Activated naive CD4-positive, alpha-beta T cell treated with anti-CD3 and anti-CD28 coated beads, Interleukin-2, amount 10 ng/mL, durations not matched to agents 7 days and 5 days (primary cell): ENCODE measurements around the gene UCN2.
A peak's percentile ranks its signal among the peaks of the same experiment; 100 is the strongest.

ENCODE experiments used
- CTCF ChIA-PET: fragments of 350-600 bp; sonication (Branson Sonifier 250); formaldehyde crosslinking; loops from one replicate; lab custom pipeline; 2021; ENCODE audit warnings: antibody characterized with exemption; lab: Charles Lee
- DNase-seq: peaks from one replicate; pipeline ENCODE4 v3.0.0-alpha.2; 2020
- H3K27ac Mint-ChIP-seq: one replicate; pipeline ENCODE4 v1.8.0; 2021; ENCODE audit warnings: mild to moderate bottlenecking, moderate library complexity, mixed read lengths
- H3K27me3 Mint-ChIP-seq: one replicate; pipeline ENCODE4 v1.8.0; 2021; ENCODE audit warnings: mild to moderate bottlenecking, mixed read lengths
- H3K36me3 Mint-ChIP-seq: one replicate; pipeline ENCODE4 v1.8.0; 2021; ENCODE audit warnings: mixed read lengths
- H3K4me1 Mint-ChIP-seq: one replicate; pipeline ENCODE4 v1.8.0; 2021; ENCODE audit warnings: mixed read lengths
- H3K4me3 Mint-ChIP-seq: one replicate; pipeline ENCODE4 v1.8.0; 2021; ENCODE audit warnings: mild to moderate bottlenecking, moderate library complexity, mixed read lengths
- H3K9me3 Mint-ChIP-seq: one replicate; pipeline ENCODE4 v1.8.0; 2021; ENCODE audit warnings: mixed read lengths

UCN2 gene, protein sequence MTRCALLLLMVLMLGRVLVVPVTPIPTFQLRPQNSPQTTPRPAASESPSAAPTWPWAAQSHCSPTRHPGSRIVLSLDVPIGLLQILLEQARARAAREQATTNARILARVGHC

GRCh38 chr3:48563382-48563918 is at the start of gene UCN2:
Gene UCN2, minus strand, starts transcription at chr3:48563781. Its CDS starts 657 bp downstream, at chr3:48563124.
- H3K4me3 Mint-ChIP-seq: no peak within 1 kb of the TSS
- no peaks in the 10 kb centered on the region for H3K36me3 Mint-ChIP-seq
- H3K4me1 Mint-ChIP-seq: peaks cover 26% of the 10 kb centered on the region
- H3K27ac Mint-ChIP-seq: no peak within 1 kb of the TSS
- peaks cover 33% of the 10 kb centered on the region for H3K27me3 Mint-ChIP-seq
- no peak for DNase-seq
- no peaks in the 10 kb centered on the region for H3K9me3 Mint-ChIP-seq
- CTCF ChIA-PET: interaction anchor here (1.5 kb wide), 1 partner anchor 72 kb away, joined by 3 read pairs; the partner anchor contains the start of gene SLC26A6

- Mint-ChIP-seq H3K4me3 (no peak overlapping the region), H3K36me3 (peaks cover 13% of the 10 kb centered on the region), H3K27ac (no peak overlapping the region), H3K4me1 (peaks cover 24% of the 10 kb centered on the region), H3K27me3 (peaks cover 3% of the 10 kb centered on the region), H3K9me3 (peaks cover 4% of the 10 kb centered on the region)
- DNase-seq: no peak
- CTCF ChIA-PET: interaction anchor here (1.0 to 2.4 kb wide), 3 partner anchors 9 to 24 kb away, joined by 3 to 9 read pairs (median 6); partner anchors contain the start of genes SLC26A6 and TMEM89
These were observed 48.7 kb upstream of the UCN2 start for GRCh38 chr3:48612309-48612708.

DNA sequence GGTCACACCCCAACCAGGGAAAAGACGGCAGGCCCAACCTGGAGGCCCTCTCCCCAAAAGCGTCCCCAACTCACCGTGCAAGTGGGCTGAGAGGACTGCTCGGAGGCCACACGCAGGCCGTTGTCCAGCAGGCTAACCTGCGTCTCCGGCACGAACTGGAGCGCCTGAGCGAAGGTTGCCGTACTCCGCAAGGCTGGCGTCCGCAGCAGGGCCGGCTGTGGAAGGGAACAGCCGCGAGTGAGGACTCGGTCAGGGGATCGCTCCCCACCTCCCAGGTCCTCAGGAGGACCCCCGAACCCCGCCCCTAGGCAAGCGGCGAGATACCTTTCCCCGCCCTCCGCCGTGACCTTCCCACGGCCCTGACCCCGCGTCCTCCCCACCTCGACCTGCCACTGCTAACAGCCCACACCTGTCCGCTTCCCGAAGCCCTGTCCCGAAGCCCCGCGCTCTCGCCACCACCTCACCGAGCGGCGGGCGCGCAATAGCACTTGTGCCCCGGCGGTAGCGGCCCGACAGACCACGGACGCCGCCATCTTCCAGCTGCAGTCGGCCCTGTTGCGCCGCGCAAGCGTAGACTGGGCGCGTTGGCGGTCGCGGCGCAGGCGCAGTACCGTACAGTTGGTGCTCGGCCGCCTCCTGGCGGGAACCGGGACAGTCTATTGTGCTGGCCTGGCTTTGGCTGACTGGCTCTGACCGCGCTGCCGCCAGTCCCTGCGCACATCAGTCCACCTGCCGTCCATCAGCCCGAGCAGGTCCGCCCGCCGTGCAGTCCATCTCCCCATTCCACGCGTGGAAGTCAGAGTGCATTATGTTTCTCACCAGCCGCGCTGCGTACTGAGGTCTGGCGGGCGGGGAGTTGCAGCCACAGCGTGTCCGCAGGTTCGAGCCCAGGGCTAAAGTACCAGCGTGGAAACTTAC is 45.8 kb upstream of the UCN2 start, which contains the start of gene UQCRC1:
TSS of gene UQCRC1 (minus strand) at position 559 of the 918 bp plus-strand sequence. CDS start at position 533, 26 bp downstream.
- peak within 1 kb of the TSS; percentile 100 for H3K4me3 Mint-ChIP-seq
- peak within 1 kb of the TSS; percentile 97 for H3K27ac Mint-ChIP-seq
- H3K9me3 Mint-ChIP-seq: no peaks in the 10 kb centered on the region
- peaks cover 3% of the 10 kb centered on the region for H3K27me3 Mint-ChIP-seq
- CTCF ChIA-PET: interaction anchor here (1.6 to 2.4 kb wide), 2 partner anchors 26 to 51 kb away, joined by 3 to 9 read pairs; partner anchors contain the start of gene SLC26A6
- H3K36me3 Mint-ChIP-seq: peaks cover 21% of the 10 kb centered on the region
- H3K4me1 Mint-ChIP-seq: peaks cover 24% of the 10 kb centered on the region
- peak; percentile 93 for DNase-seq

DNA sequence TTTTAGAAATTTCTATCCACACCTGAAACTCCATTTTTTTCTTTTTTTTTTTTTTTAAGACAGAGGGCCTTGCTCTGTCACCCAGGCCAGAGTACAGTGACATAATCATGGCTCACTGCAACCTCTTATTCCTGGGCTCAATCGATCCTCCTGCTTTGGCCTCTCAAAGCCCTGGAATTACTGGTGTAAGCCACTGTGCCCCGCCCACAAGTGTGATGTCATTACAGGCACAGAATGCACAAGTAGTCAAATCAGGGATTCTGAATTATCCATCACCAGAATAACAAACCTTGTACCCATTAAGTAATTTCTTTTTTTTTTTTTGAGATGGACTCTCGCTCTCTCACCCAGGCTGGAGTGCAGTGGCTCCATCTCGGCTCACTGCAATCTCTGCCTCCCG is 43.9 kb upstream of the UCN2 start:
- CTCF ChIA-PET: no interaction called here
- no peak overlapping the region for H3K27ac Mint-ChIP-seq
- H3K4me1 Mint-ChIP-seq: peaks cover 19% of the 10 kb centered on the region
- DNase-seq: peak; percentile 34
- no peaks in the 10 kb centered on the region for H3K9me3 Mint-ChIP-seq
- H3K36me3 Mint-ChIP-seq: peaks cover 35% of the 10 kb centered on the region
- H3K4me3 Mint-ChIP-seq: no peak overlapping the region
- H3K27me3 Mint-ChIP-seq: peaks cover 3% of the 10 kb centered on the region

- Mint-ChIP-seq H3K9me3 (no peaks in the 10 kb centered on the region), H3K27ac (no peak overlapping the region), H3K27me3 (peaks cover 7% of the 10 kb centered on the region), H3K4me1 (no peaks in the 10 kb centered on the region), H3K4me3 (no peak overlapping the region), H3K36me3 (peaks cover 43% of the 10 kb centered on the region)
- CTCF ChIA-PET: interaction anchor here (1.7 kb wide), 1 partner anchor 201 kb away, joined by 3 read pairs; no protein-coding TSS in a partner anchor
- no peak for DNase-seq
These were observed 38.0 kb upstream of the UCN2 start for GRCh38 chr3:48601622-48601994.

GRCh38 chr3:48600711-48601621 is 37.4 kb upstream of the UCN2 start:
- peaks cover 42% of the 10 kb centered on the region for H3K36me3 Mint-ChIP-seq
- no peak for DNase-seq
- H3K4me3 Mint-ChIP-seq: no peak overlapping the region
- CTCF ChIA-PET: no interaction called here
- no peaks in the 10 kb centered on the region for H3K9me3 Mint-ChIP-seq
- no peak overlapping the region for H3K27ac Mint-ChIP-seq
- peaks cover 14% of the 10 kb centered on the region for H3K27me3 Mint-ChIP-seq
- no peaks in the 10 kb centered on the region for H3K4me1 Mint-ChIP-seq

DNA sequence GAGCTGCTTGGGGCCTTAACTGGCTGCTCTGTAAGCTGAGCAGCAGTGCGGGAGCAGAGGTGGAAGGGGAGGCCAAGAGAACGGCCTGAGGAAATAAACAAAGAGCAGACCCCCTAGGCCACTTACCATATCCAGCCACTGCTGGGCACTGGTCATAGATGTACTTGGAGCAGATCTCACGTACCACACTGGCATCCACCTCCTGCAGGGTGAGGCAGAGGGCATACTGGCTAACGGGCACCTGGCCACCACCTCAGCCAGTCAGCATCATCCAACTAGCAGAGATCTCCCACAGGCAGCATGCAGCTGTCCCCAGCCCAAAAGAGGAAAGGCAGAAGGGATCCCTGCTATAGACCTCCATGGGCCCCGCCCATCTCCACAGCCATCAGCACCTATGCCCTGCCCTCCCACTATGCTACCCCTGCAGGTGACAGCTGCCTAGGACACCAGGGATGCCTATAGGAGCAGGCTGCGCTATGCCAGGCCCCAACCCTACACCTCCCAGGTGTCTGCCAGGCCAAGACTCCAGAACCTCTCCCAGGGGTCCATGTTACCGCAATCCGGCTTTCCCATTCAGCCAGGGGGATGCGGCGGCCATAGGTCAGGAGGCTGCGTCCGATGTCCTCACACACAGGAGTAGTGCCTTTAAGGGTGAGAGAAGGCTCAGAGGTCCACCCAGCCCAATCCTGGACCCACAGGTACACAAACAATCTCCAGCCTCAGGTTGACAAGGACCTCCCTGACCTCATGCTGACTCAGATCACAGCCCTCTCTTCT is 36.1 kb upstream of the UCN2 start:
- Mint-ChIP-seq H3K9me3 (no peaks in the 10 kb centered on the region), H3K4me1 (peaks cover under 1% of the 10 kb centered on the region), H3K36me3 (peaks cover 35% of the 10 kb centered on the region), H3K27ac (no peak overlapping the region), H3K27me3 (peaks cover 26% of the 10 kb centered on the region), H3K4me3 (no peak overlapping the region)
- CTCF ChIA-PET: interaction anchor here (0.5 kb wide), 1 partner anchor 143 kb away, joined by 5 read pairs; no protein-coding TSS in a partner anchor
- no peak for DNase-seq

- CTCF ChIA-PET: interaction anchor here (0.5 kb wide), 1 partner anchor 144 kb away, joined by 5 read pairs; no protein-coding TSS in a partner anchor
- Mint-ChIP-seq H3K27me3 (peaks cover 32% of the 10 kb centered on the region), H3K9me3 (no peaks in the 10 kb centered on the region), H3K4me3 (no peak overlapping the region), H3K4me1 (peaks cover 6% of the 10 kb centered on the region), H3K36me3 (peaks cover 29% of the 10 kb centered on the region), H3K27ac (no peak overlapping the region)
- no peak for DNase-seq
These were observed 35.5 kb upstream of the UCN2 start for GRCh38 chr3:48599077-48599501.

GRCh38 chr3:48598323-48599076 is 34.9 kb upstream of the UCN2 start:
- DNase-seq: no peak
- CTCF ChIA-PET: no interaction called here
- H3K9me3 Mint-ChIP-seq: no peaks in the 10 kb centered on the region
- H3K27me3 Mint-ChIP-seq: peaks cover 38% of the 10 kb centered on the region
- H3K4me1 Mint-ChIP-seq: peaks cover 6% of the 10 kb centered on the region
- H3K27ac Mint-ChIP-seq: no peak overlapping the region
- peaks cover 25% of the 10 kb centered on the region for H3K36me3 Mint-ChIP-seq
- no peak overlapping the region for H3K4me3 Mint-ChIP-seq

DNA sequence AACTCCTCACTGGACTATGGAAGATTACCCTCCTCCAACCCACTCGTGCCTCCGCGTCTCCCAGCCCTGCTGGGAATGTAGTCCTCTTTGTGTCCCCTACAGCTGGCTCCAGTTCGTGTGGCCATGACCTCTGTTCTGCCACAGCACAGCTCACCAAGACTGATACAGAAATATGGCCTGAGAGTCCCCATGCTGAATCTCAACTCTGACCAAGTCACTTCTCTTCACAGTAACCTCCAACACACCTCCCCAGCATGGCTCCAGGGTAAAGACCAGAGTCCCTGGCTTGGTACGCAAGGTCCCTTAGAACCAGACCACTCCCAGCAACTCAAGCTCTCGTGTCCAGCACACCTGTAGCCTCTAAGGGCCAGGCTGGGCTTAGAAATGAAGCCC is 33.8 kb upstream of the UCN2 start:
- Mint-ChIP-seq H3K4me3 (no peak overlapping the region), H3K27ac (no peak overlapping the region), H3K9me3 (no peaks in the 10 kb centered on the region), H3K27me3 (peaks cover 49% of the 10 kb centered on the region), H3K36me3 (peaks cover 17% of the 10 kb centered on the region), H3K4me1 (peaks cover 6% of the 10 kb centered on the region)
- no peak for DNase-seq
- CTCF ChIA-PET: interaction anchor here (1.6 kb wide), 1 partner anchor 161 kb away, joined by 3 read pairs; no protein-coding TSS in a partner anchor

DNA sequence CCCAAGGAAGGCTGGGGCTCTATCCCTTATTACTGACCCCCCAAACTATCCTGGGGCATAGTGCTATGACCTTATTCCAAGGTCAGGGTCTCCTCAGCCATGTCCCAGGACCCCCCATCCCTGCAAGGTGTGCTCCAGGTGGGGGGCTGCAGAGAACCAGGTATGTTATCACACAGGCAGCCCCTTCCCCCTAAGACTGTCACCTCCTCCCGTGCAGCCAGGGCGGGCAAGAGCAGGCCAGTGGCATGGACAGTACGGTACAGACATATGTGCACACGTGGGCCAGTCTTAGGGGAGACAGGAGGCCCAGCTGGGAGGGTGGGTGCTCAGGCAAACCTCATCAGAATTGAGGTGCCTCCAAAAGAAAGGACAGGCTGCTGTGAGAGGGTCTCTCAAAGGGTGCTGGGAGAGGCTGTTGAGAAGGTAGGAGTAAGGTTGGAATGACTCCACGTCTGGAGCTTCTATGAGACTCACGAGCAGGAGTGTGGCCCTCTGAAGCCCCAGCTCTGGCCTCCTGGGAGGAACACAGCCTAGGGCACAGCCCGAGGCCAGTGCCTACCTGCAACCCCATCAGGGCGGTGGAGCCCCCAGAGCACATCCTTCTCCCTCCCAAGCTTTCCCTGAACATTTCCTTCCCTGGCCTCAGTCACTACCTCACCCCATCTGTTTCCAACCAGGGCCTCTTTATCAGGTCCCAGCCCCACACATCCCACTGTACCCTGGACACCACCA is 33.3 kb upstream of the UCN2 start:
- Mint-ChIP-seq H3K27ac (no peak overlapping the region), H3K4me1 (peaks cover 6% of the 10 kb centered on the region), H3K4me3 (no peak overlapping the region), H3K27me3 (peaks cover 55% of the 10 kb centered on the region), H3K9me3 (no peaks in the 10 kb centered on the region), H3K36me3 (peaks cover 15% of the 10 kb centered on the region)
- no peak for DNase-seq
- CTCF ChIA-PET: interaction anchor here (1.6 kb wide), 1 partner anchor 160 kb away, joined by 3 read pairs; no protein-coding TSS in a partner anchor

DNA sequence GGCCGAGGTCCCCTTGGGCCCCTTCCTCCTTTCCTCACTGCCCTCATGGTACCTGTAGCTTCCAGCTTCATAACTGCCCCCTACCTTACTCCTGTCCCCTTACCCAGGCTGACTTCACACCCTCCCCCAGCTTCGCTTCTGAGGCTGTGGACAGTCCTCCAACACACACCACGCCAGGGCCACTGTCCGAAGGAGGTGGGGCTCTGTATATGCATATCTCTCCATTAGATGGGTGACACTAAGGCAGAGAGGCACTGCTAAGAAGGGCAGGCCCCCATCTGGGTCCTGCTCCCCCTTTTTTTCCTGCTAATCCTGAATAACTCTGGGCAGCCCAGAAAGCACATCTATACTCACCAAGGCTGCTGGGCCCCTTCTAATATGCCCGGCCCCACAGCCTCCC is 32.6 kb upstream of the UCN2 start:
- no peak for DNase-seq
- H3K27me3 Mint-ChIP-seq: peaks cover 62% of the 10 kb centered on the region
- H3K4me3 Mint-ChIP-seq: no peak overlapping the region
- CTCF ChIA-PET: no interaction called here
- H3K27ac Mint-ChIP-seq: no peak overlapping the region
- H3K9me3 Mint-ChIP-seq: no peaks in the 10 kb centered on the region
- H3K4me1 Mint-ChIP-seq: peaks cover 6% of the 10 kb centered on the region
- H3K36me3 Mint-ChIP-seq: peaks cover 13% of the 10 kb centered on the region
